Transverse colon (tissue), 4 donors: ENCODE measurements around the gene C10orf53.

ENCODE experiments used
- EP300 ChIP-seq: sonication (generic); formaldehyde crosslinking; IDR thresholded peaks from one replicate; pipeline ENCODE4 v1.6.1; 2017; ENCODE audit warnings: antibody characterized with exemption, low read depth
- POLR2A ChIP-seq: fragments of 450-650 bp; IDR thresholded peaks from one replicate; pipeline ENCODE4 v1.6.1; 2016; ENCODE audit warnings: antibody characterized with exemption, mild to moderate bottlenecking, moderate library complexity
- POLR2AphosphoS5 ChIP-seq, 3 donors: sonication (generic); formaldehyde crosslinking; IDR thresholded peaks; one replicate each; pipeline ENCODE4 v1.6.1; 2016; ENCODE audit warnings: antibody characterized with exemption in 3 of 3
- TF ChIP-seq, protein P1 (sequence below), 5 experiments: fragments of 200-600 bp in 3 of 5; fragments of 450-650 bp in 2 of 5; sonication (generic) in 3 of 5; IDR thresholded peaks; 1 replicate in 2 of 5; 2 replicates in 3 of 5; pipeline ENCODE4 v1.5.1; 2016 to 2017; ENCODE audit warnings: antibody characterized with exemption in 5 of 5, inconsistent platforms in 3 of 5, mild to moderate bottlenecking in 2 of 5, moderate library complexity in 1 of 5

DNA sequence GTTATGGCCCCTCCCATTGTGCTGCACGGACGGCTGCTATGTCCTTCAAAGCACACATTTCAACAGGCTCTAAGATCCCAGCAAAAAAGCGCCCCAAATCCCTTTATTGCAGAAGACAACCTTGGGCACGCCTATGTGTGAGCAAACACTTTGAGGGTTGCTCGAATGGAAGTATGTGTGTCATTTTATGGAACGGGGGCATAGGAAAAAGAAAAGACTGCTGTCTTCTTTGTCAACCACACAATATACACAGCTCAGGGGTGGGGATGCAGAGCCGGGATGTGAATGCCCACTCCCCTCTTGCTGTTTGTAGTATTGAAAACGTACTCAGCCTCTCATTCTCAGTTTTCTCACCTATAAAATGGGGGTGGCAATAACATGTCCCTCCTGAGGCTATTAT is 32.0 kb downstream of the C10orf53 start:
- TF ChIP-seq, protein P1, sequence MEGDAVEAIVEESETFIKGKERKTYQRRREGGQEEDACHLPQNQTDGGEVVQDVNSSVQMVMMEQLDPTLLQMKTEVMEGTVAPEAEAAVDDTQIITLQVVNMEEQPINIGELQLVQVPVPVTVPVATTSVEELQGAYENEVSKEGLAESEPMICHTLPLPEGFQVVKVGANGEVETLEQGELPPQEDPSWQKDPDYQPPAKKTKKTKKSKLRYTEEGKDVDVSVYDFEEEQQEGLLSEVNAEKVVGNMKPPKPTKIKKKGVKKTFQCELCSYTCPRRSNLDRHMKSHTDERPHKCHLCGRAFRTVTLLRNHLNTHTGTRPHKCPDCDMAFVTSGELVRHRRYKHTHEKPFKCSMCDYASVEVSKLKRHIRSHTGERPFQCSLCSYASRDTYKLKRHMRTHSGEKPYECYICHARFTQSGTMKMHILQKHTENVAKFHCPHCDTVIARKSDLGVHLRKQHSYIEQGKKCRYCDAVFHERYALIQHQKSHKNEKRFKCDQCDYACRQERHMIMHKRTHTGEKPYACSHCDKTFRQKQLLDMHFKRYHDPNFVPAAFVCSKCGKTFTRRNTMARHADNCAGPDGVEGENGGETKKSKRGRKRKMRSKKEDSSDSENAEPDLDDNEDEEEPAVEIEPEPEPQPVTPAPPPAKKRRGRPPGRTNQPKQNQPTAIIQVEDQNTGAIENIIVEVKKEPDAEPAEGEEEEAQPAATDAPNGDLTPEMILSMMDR (IDR thresholded peaks at IDR 0.05), result no peak
- no peak for TF ChIP-seq POLR2A
- no peak for TF ChIP-seq EP300
- no peak for TF ChIP-seq POLR2AphosphoS5 (IDR thresholded peaks at IDR 0.05)
